HepG2 (cell line): ENCODE measurements around the gene SDCCAG8.

Experiments used
- BHLHE40 ChIP-seq: IDR thresholded peaks from 2 replicates; pipeline ENCODE4 v1.6.1; 2011; ENCODE audit warnings: low read length, improper control_type of control experiment
- CBX1 ChIP-seq: IDR thresholded peaks from one replicate; pipeline ENCODE4 v1.6.1; 2016; ENCODE audit warnings: antibody characterized with exemption, low read depth
- CHD2 ChIP-seq: IDR thresholded peaks from 2 replicates; pipeline ENCODE4 v1.6.1; 2011; ENCODE audit warnings: low read depth, low read length, improper control_type of control experiment
- EZH2 ChIP-seq: conservative IDR thresholded peaks from 2 replicates; pipeline ENCODE4 v1.6.1; 2012; ENCODE audit warnings: mild to moderate bottlenecking, low read depth, low read length, moderate library complexity
- FLYWCH1 ChIP-seq: sonication (generic); formaldehyde crosslinking; IDR thresholded peaks from 2 replicates; pipeline ENCODE4 v1.8.1; 2023; ENCODE audit warnings: mild to moderate bottlenecking, missing genetic modification reagents
- JUNB ChIP-seq: sonication (generic); formaldehyde crosslinking; IDR thresholded peaks from 2 replicates; pipeline ENCODE4 v1.8.0; 2022; ENCODE audit warnings: missing genetic modification reagents, mild to moderate bottlenecking, borderline replicate concordance
- MAX ChIP-seq: IDR thresholded peaks from 2 replicates; pipeline ENCODE4 v1.6.1; 2012; ENCODE audit warnings: inconsistent platforms
- NFIC ChIP-seq: IDR thresholded peaks from 2 replicates; pipeline ENCODE4 v1.6.1; 2012; ENCODE audit warnings: mild to moderate bottlenecking, low read length, inconsistent platforms
- SMC3 ChIP-seq: IDR thresholded peaks from 2 replicates; pipeline ENCODE4 v1.6.1; 2011; ENCODE audit warnings: low read length, improper control_type of control experiment
- ZNF121 ChIP-seq: sonication (generic); formaldehyde crosslinking; IDR thresholded peaks from 2 replicates; pipeline ENCODE4 v1.5.0; 2020; ENCODE audit warnings: mild to moderate bottlenecking, missing genetic modification reagents
- ZNF333 ChIP-seq: sonication (generic); formaldehyde crosslinking; IDR thresholded peaks from 2 replicates; pipeline ENCODE4 v1.4.0; 2020; ENCODE audit warnings: mild to moderate bottlenecking, missing genetic modification reagents, borderline replicate concordance

- TF ChIP-seq NFIC (no peak), BHLHE40 (no peak), JUNB (CRISPR knock-in tag) (no peak), CHD2 (no peak), MAX (no peak), FLYWCH1 (CRISPR knock-in tag) (no peak), CBX1 (no peak), ZNF121 (CRISPR knock-in tag) (no peak), EZH2 (no peak), ZNF333 (no peak), SMC3 (no peak)
These were observed 160.0 kb downstream of the SDCCAG8 start for GRCh38 chr1:243415663-243416408.
